ENCODE measurements around the gene OVOL1. TPM values are rescaled to one million over a fixed set of nuclear protein-coding genes. Genes with fewer than 3 reads are reported as not detected.

The OVOL1 gene
- total and polyA plus RNA-seq, 2 of the 8 experiments (the other 6 are each of a cell fraction or from before 2014, with no cell fraction given): 2.6 to 3.4 TPM

DNA sequence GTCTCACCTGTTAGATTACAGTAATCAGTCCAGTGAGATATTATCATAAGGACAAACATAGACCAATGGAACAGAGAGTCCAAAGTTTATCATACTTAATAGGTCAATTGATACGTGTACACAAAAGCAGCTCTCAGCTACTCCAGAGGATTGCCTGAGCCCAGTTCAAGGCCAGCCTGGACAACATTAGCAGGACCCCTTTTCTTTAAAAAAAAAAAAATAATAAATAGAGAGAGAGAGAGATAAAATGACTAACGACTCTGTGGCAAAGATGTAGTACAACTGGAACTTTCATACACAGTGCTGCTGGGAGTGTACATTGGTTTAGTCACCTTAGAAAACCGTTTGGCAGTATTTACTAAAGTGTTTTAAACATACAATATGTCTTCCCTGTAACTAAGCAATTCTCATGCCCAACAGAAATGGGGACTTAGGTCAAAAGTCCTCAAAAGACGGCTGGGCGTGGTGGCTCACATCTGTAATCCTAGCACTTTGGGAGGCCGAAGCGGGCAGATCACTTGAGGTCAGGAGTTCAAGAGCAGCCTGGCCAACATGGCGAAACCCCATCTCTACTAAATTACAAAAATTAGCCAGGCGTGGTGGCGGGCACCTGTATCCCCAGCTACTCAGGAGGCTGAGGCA, 57.5 kb downstream of the OVOL1 start:
- Histone ChIP-seq H2BK120ac (replicated peaks; ENCODE audit: low read depth, low read length) (no peak overlapping the region), H4K20me1 (replicated peaks in 1 of 2; ENCODE audit: control insufficient read depth in 1 of 2, insufficient read depth in 2 of 2, low read length in 2 of 2) (no peaks in the 10 kb centered on the region), H3K9me3 (ENCODE audit: insufficient read depth in 2 of 2, low read depth in 1 of 2, low read length in 1 of 2) (no peaks in the 10 kb centered on the region), H3K4ac (replicated peaks; ENCODE audit: insufficient read length, low read depth, low read length) (no peak overlapping the region), H3K4me1 (replicated peaks in 1 of 4; ENCODE audit: control insufficient read depth in 3 of 4, insufficient read depth in 4 of 4, low read length in 3 of 4) (no peaks in the 10 kb centered on the region; a peak in 1 of 7 replicates), H3K36me3 (ENCODE audit: control insufficient read depth in 2 of 4, insufficient read depth in 4 of 4, low read length in 3 of 4) (no peaks in the 10 kb centered on the region), H2BK15ac (ENCODE audit: low read length) (no peak overlapping the region), H3K9ac (replicated peaks in 1 of 4; ENCODE audit: extremely low read depth in 1 of 4, low read depth in 3 of 4, low read length in 3 of 4) (no peak overlapping the region), H3K4me2 (ENCODE audit: insufficient read depth in 1 of 2, low read depth in 2 of 2, low read length in 2 of 2) (no peak overlapping the region), H4K8ac (ENCODE audit: extremely low read depth, insufficient read depth, low read length) (no peak overlapping the region), H3K79me2 (ENCODE audit: control insufficient read depth in 1 of 2, insufficient read depth in 2 of 2, low read length in 2 of 2) (no peaks in the 10 kb centered on the region), H3K56ac (replicated peaks; ENCODE audit: insufficient read length, low read depth, low read length) (no peak overlapping the region), H3K27me3 (replicated peaks in 1 of 4; ENCODE audit: control insufficient read depth in 3 of 4, extremely low read depth in 1 of 4, insufficient read depth in 3 of 4, low read length in 3 of 4) (no peaks in the 10 kb centered on the region; a peak in 1 of 7 replicates), H4K91ac (replicated peaks; ENCODE audit: insufficient read length, low read length) (no peak overlapping the region), H3K18ac (ENCODE audit: extremely low read depth, low read length) (no peak overlapping the region), H2AK5ac (ENCODE audit: low read depth, low read length) (no peak overlapping the region), H3K79me1 (ENCODE audit: low read depth, low read length) (no peaks in the 10 kb centered on the region), H3K27ac (ENCODE audit: low read depth, low read length) (no peak overlapping the region), H3K4me3 (ENCODE audit: extremely low read depth in 1 of 4, insufficient read depth in 2 of 4, low read depth in 3 of 4, low read length in 4 of 4) (no peak overlapping the region), H3K23me2 (ENCODE audit: low read depth, low read length) (no peaks in the 10 kb centered on the region), H2BK12ac (ENCODE audit: low read depth, low read length) (no peak overlapping the region), H3K14ac (ENCODE audit: insufficient read length) (no peak overlapping the region), H2BK20ac (ENCODE audit: low read length) (no peak overlapping the region), H3K23ac (ENCODE audit: insufficient read length) (no peak overlapping the region), H4K5ac (ENCODE audit: insufficient read length, low read depth, low read length) (no peak overlapping the region), H2AFZ (ENCODE audit: low read length) (no peak overlapping the region), H2BK5ac (ENCODE audit: low read depth, low read length) (no peak overlapping the region)
- ChIA-PET CTCF (ENCODE audit: partially characterized antibody) (interaction anchor here (0.5 to 15.2 kb wide), 7 partner anchors 8 to 124 kb away, joined by 3 to 283 read pairs (median 6); partner anchors contain the start of genes CCDC85B, CFL1, CTSW and FIBP), POLR2A (ENCODE audit: partially characterized antibody) (interaction anchor here (0.6 to 38.3 kb wide), 4 partner anchors 9 to 474 kb away, joined by 3 to 1071 read pairs (median 4); partner anchors contain the start of genes CCDC85B, CFL1, CTSW and EFEMP2)
- FAIRE-seq: no peak
- WGBS, 2 experiments (ENCODE audit: extremely low coverage in 1 of 2, insufficient coverage in 1 of 2, insufficient read length in 1 of 2, insufficient replicate concordance in 2 of 2, low coverage in 1 of 2, low lambda C conversion rate in 2 of 2, missing lambda C conversion rate in 1 of 2): 81% methylated on average over 10 of the region's 10 CpGs; no CpG with 5 or more reads in 1 of the 2 experiments
- TF ChIP-seq CHD1 (IDR thresholded peaks at IDR 0.05; ENCODE audit: low read depth, low read length) (no peak), BRCA1 (IDR thresholded peaks at IDR 0.05; ENCODE audit: low read depth, low read length) (no peak), SRF (IDR thresholded peaks at IDR 0.05; ENCODE audit: low read depth, low read length) (no peak), EZH2 (IDR thresholded peaks at IDR 0.05; ENCODE audit: low read depth, low read length, severe bottlenecking) (no peak), ZNF274 (IDR thresholded peaks at IDR 0.05; ENCODE audit: borderline replicate concordance, extremely low read depth, low read length) (no peak), TEAD4 (IDR thresholded peaks at IDR 0.05; ENCODE audit: low read depth, low read length) (no peak)
- no peak for DNase-seq (ENCODE audit: low read depth in 1 of 2, low spot score in 2 of 2)
